Coronary artery (tissue), 2 donors: ENCODE measurements around the gene FLYWCH1.

Experiments
- DNase-seq: peaks from one replicate; pipeline ENCODE4 v3.0.0-alpha.2; 2017; ENCODE audit warnings: low spot score
- H3K27ac ChIP-seq, 2 donors: fragments of 200-600 bp; sonication (generic); one replicate each; pipeline ENCODE4 v1.5.1; 2016 to 2019
- H3K4me3 ChIP-seq: fragments of 200-600 bp; sonication (generic); 2 replicates; pipeline ENCODE4 v1.5.1; 2016; ENCODE audit warnings: mild to moderate bottlenecking, moderate library complexity
- TF ChIP-seq, protein P1 (sequence below): fragments of 200-600 bp; sonication (generic); IDR thresholded peaks from one replicate; pipeline ENCODE4 v1.5.1; 2019; ENCODE audit warnings: antibody characterized with exemption

Gene FLYWCH1

GRCh38 chr16:2884041-2884451, 27.7 kb upstream of the FLYWCH1 start:
- TF ChIP-seq, protein P1, sequence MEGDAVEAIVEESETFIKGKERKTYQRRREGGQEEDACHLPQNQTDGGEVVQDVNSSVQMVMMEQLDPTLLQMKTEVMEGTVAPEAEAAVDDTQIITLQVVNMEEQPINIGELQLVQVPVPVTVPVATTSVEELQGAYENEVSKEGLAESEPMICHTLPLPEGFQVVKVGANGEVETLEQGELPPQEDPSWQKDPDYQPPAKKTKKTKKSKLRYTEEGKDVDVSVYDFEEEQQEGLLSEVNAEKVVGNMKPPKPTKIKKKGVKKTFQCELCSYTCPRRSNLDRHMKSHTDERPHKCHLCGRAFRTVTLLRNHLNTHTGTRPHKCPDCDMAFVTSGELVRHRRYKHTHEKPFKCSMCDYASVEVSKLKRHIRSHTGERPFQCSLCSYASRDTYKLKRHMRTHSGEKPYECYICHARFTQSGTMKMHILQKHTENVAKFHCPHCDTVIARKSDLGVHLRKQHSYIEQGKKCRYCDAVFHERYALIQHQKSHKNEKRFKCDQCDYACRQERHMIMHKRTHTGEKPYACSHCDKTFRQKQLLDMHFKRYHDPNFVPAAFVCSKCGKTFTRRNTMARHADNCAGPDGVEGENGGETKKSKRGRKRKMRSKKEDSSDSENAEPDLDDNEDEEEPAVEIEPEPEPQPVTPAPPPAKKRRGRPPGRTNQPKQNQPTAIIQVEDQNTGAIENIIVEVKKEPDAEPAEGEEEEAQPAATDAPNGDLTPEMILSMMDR: no peak
- DNase-seq: no peak
- H3K4me3 ChIP-seq: peak overlapping the region; percentile 84
- peak overlapping the region; percentile 92 to 98 for H3K27ac ChIP-seq

DNA sequence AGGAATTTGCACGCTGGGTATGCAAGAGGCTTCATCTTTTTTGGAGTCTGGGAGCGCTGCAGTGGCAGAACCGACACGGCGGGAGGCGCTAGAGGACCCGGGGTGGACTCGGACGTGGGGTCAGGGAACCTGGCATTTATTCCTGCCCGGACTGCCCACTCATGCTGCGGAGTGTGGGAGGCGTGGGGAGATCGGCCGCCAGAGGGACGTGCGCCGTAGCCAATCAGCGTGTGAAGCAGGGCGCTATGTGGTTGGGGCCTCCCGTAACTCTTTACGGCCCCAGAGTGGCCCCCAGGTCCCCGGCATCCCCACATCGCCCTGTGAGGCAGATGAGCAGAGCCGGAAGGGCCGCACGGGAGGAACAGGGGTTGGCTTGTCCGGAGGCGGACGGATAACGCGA, 17.5 kb upstream of the FLYWCH1 start:
- Histone ChIP-seq H3K4me3 (no peak overlapping the region), H3K27ac (no peak overlapping the region)
- TF ChIP-seq, protein P1: no peak
- no peak for DNase-seq

- DNase-seq: peak; percentile 40
- H3K27ac ChIP-seq: no peak overlapping the region
- no peak overlapping the region for H3K4me3 ChIP-seq
- TF ChIP-seq, protein P1: no peak
Observed at GRCh38 chr16:2895813-2896212, 15.9 kb upstream of the FLYWCH1 start.

- peak; percentile 69 for DNase-seq
- TF ChIP-seq, protein P1: no peak
- Histone ChIP-seq H3K27ac (no peak overlapping the region), H3K4me3 (no peak overlapping the region)
Observed at GRCh38 chr16:2896480-2897010, 15.2 kb upstream of the FLYWCH1 start.

GRCh38 chr16:2897110-2897509, 14.6 kb upstream of the FLYWCH1 start:
- Histone ChIP-seq H3K27ac (no peak overlapping the region), H3K4me3 (no peak overlapping the region)
- TF ChIP-seq, protein P1: no peak
- peak; percentile 53 for DNase-seq

DNA sequence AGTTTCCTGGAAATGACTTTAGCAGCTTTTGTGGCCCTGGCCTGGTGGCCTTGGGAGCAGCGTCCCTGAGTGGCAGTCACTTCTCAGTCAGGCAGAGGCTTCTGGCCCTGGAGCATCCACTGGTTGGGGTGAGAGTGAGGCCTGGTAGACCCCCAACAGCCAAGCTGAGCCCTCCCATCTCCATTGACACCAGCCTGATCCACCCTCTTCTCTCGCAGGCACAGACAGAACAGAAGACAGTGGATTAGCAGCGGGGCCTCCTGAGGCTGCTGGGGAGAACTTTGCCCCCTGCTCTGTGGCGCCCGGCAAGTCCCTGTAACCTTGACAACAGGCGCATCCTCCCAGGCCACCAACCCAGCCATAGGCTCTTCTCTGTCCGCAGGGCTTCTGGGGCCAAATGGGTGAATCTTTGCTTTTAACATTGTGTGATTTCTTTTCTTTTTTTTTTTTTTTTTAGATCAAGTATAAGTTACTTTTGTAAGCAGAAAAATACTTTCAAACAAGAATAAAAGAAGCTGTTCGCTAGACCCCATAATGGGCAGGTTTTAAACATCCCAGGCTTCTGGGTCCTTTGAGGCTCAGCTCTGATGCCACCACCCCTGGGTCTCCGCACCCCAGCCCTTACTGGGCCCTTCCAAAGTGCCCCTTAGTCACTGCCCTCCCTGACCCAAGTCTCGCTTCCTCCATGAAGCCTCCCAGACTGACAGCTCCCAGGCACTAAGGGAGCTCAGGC, 12.7 kb upstream of the FLYWCH1 start:
- TF ChIP-seq, protein P1: no peak
- Histone ChIP-seq H3K4me3 (no peak overlapping the region), H3K27ac (no peak overlapping the region)
- DNase-seq: no peak

DNA sequence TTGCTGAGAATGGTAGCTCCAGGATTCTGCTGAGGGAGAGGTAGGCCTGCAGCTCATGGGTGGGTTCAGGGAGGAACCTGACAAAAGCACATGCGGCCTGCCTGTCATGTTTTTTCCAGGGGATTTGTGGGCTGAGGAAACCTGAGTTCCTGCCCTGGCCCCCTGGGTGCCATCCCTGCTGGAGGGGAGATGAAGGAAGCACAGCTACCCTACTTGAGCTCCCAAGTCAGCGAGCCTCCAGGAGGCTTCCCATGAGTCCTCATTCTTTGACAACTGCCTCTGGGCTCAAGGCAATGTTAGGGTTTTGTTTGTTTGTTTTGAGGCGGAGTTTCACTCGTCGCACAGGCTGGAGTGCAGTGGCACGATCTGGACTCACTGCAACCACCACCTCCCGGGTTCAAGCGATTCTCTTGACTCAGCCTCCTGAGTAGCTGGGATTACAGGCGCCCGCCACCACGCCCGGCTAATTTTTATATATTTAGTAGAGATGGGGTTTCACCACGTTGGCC, 12.1 kb upstream of the FLYWCH1 start:
- TF ChIP-seq, protein P1: no peak
- Histone ChIP-seq H3K27ac (no peak overlapping the region), H3K4me3 (no peak overlapping the region)
- DNase-seq: no peak
